Gastroesophageal sphincter (tissue), 4 donors: ENCODE data around the gene PRKAG2. TPM values are rescaled to one million over a fixed set of nuclear protein-coding genes. Genes with fewer than 3 reads are reported as not detected.
A peak's percentile ranks its signal among the peaks of the same experiment; 100 is the strongest.

Experiments
- ATAC-seq: fragments of 150-250 bp; one replicate; pipeline ENCODE4 v1.9.1; 2016; ENCODE audit warnings: mild to moderate bottlenecking, moderate library complexity
- H3K27ac ChIP-seq, 4 donors: fragments of 200-600 bp; sonication (generic) in 3 of 4; 1 replicate in 3 of 4; 2 replicates in 1 of 4; pipeline ENCODE4 v1.5.1; 2016 to 2019
- H3K27me3 ChIP-seq: fragments of 200-600 bp; sonication (generic); one replicate; pipeline ENCODE4 v1.5.1; 2019
- H3K36me3 ChIP-seq, 2 donors: fragments of 200-600 bp; sonication (generic); one replicate each; pipeline ENCODE4 v1.5.1; 2019; ENCODE audit warnings: control low read depth in 1 of 2
- H3K4me1 ChIP-seq, 3 donors: fragments of 200-600 bp; sonication (generic); 1 replicate in 2 of 3; 2 replicates in 1 of 3; pipeline ENCODE4 v1.5.1; 2016 to 2019; ENCODE audit warnings: control low read depth in 2 of 3
- H3K4me3 ChIP-seq, 2 donors: fragments of 200-600 bp; sonication (generic); one replicate each; pipeline ENCODE4 v1.5.1; 2019; ENCODE audit warnings: mild to moderate bottlenecking in 1 of 2, moderate library complexity in 1 of 2
- H3K9me3 ChIP-seq, 3 donors: fragments of 200-600 bp; sonication (generic); one replicate each; pipeline ENCODE4 v1.5.1; 2017 to 2019; ENCODE audit warnings: control low read depth in 2 of 3
- CTCF ChIP-seq, 4 experiments: fragments of 200-600 bp in 2 of 4; fragments of 450-650 bp in 2 of 4; sonication (generic) in 1 of 4; IDR thresholded peaks; one replicate each; pipeline ENCODE4 v1.5.1; 2017 to 2019; ENCODE audit warnings: antibody characterized with exemption in 4 of 4, mild to moderate bottlenecking in 2 of 4, moderate library complexity in 2 of 4
- EP300 ChIP-seq: sonication (generic); formaldehyde crosslinking; IDR thresholded peaks from one replicate; pipeline ENCODE4 v1.6.1; 2017; ENCODE audit warnings: antibody characterized with exemption, mild to moderate bottlenecking
- POLR2A ChIP-seq, 2 donors: fragments of 450-650 bp; IDR thresholded peaks; one replicate each; pipeline ENCODE4 v1.6.1; 2017; ENCODE audit warnings: antibody characterized with exemption in 2 of 2, mild to moderate bottlenecking in 2 of 2, moderate library complexity in 1 of 2
- POLR2AphosphoS5 ChIP-seq: sonication (generic); formaldehyde crosslinking; IDR thresholded peaks from one replicate; pipeline ENCODE4 v1.6.1; 2017; ENCODE audit warnings: antibody characterized with exemption
- WGBS, 2 donors: methylation state at CpG; one replicate each; pipeline ENCODE4 v1.1.5; 2018; ENCODE audit warnings: low coverage in 1 of 2; 5-methylcytosine and 5-hydroxymethylcytosine counted together
- total RNA-seq, 4 donors: library from RNA; depleted of rRNA; stranded (reverse); fragments of >200 nt; gene quantifications; one replicate each; pipeline ENCODE4 v1.1.0, GENCODE V29; 2016

The PRKAG2 gene
- total RNA-seq, 4 donors from 2014 or later = 48.9 to 89.0 (median 75.7) TPM

GRCh38 chr7:151566897-151567320 is 310.0 kb downstream of the PRKAG2 start:
- Histone ChIP-seq H3K4me3 (no peak overlapping the region), H3K27me3 (no peaks in the 10 kb centered on the region), H3K27ac (peak overlapping the region in 3 of 4 donors; percentile 57 to 80 (median 72)), H3K36me3 (peaks cover 0 to 62% of the 10 kb centered on the region in 2 donors), H3K4me1 (peaks cover 0 to 22% (median 11%) of the 10 kb centered on the region in 3 donors), H3K9me3 (no peaks in the 10 kb centered on the region)
- TF ChIP-seq POLR2AphosphoS5 = peak; percentile 53
- TF ChIP-seq EP300 = no peak
- 0 to 41% methylated on average over 2 to 8 of the region's 8 CpGs for WGBS, 2 donors
- peak; percentile 90 for ATAC-seq

- peaks cover 0 to 22% (median 11%) of the 10 kb centered on the region in 3 donors for H3K4me1 ChIP-seq
- WGBS, 2 donors = 82 to 84% methylated on average over 9 of the region's 9 CpGs
- H3K27ac ChIP-seq = peak overlapping the region in 1 of 4 donors; percentile 72
- H3K4me3 ChIP-seq = no peak overlapping the region
- ATAC-seq = no peak
- H3K36me3 ChIP-seq = peaks cover 0 to 67% of the 10 kb centered on the region in 2 donors
- H3K9me3 ChIP-seq = no peaks in the 10 kb centered on the region
- no peaks in the 10 kb centered on the region for H3K27me3 ChIP-seq
- TF ChIP-seq POLR2A (IDR thresholded peaks at IDR 0.05) (no peak), POLR2AphosphoS5 (no peak), CTCF (IDR thresholded peaks at IDR 0.05) (no peak), EP300 (no peak)
These were observed 311.4 kb downstream of the PRKAG2 start for GRCh38 chr7:151565541-151565940.

GRCh38 chr7:151560243-151560642 is 316.7 kb downstream of the PRKAG2 start:
- Histone ChIP-seq H3K4me3 (no peak overlapping the region), H3K4me1 (no peaks in the 10 kb centered on the region), H3K27me3 (no peaks in the 10 kb centered on the region), H3K27ac (no peak overlapping the region), H3K36me3 (peaks cover 0 to 98% of the 10 kb centered on the region in 2 donors), H3K9me3 (no peaks in the 10 kb centered on the region)
- TF ChIP-seq POLR2A (IDR thresholded peaks at IDR 0.05) = no peak
- no peak for TF ChIP-seq POLR2AphosphoS5
- no peak for TF ChIP-seq CTCF (IDR thresholded peaks at IDR 0.05)
- TF ChIP-seq EP300 = no peak
- 92 to 93% methylated on average over 7 to 9 of the region's 9 CpGs for WGBS, 2 donors
- ATAC-seq = no peak

DNA sequence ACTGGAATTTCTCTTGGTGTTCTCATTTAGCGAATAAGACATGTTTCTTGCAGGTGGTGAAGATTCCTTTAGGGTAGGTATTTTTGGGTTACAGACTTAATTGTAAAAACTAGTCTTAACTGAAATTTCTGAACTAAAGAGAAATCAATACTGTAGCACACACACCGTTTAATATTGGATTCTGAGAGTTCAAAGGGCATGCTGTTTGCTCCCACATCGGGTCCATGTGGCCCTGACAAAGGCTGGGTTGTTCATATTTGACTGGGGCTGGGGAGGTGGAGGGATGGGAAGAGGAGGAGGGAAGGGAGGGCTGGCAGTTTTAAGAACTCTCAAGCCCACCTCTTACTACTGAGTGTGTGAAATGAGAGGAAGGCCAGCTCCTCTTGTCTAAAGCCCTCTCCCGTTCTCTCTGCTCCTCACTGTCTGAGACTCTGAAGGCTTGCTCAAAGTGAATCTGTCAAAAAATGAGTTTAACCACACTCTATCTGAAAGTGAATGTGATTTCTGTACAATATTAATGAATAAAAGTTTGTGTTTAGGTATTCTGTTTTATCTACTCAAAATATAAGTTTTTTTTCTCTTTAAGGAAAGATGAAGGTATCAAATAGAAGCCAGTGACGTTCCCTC is 317.2 kb downstream of the PRKAG2 start:
- 83 to 90% methylated on average over 2 to 5 of the region's 5 CpGs for WGBS, 2 donors
- H3K4me3 ChIP-seq = no peak overlapping the region
- no peak for TF ChIP-seq CTCF (IDR thresholded peaks at IDR 0.05)
- TF ChIP-seq EP300 = no peak
- no peak for TF ChIP-seq POLR2AphosphoS5
- TF ChIP-seq POLR2A (IDR thresholded peaks at IDR 0.05) = no peak
- no peaks in the 10 kb centered on the region for H3K9me3 ChIP-seq
- H3K4me1 ChIP-seq = no peaks in the 10 kb centered on the region
- no peaks in the 10 kb centered on the region for H3K27me3 ChIP-seq
- H3K27ac ChIP-seq = no peak overlapping the region
- peaks cover 0 to 98% of the 10 kb centered on the region in 2 donors for H3K36me3 ChIP-seq
- no peak for ATAC-seq

DNA sequence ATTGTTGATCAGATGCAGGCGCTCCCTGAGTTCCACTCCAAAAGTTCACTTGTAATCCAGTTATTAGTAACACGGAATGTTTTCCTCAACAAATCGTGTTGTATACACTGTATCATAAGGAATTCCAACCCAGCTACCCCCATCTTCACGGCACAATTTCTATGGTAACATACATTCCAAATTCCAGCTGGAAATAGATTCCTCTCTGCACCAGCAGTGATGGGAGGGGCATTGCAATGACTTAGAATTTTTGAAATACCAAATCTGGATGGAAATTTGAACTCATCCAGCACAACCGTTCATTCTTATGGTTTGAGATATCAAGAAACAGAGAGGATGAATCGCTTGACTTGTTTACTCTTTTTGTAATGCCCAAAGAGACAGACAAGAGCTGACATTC is 318.3 kb downstream of the PRKAG2 start:
- no peak for TF ChIP-seq EP300
- TF ChIP-seq POLR2AphosphoS5 = no peak
- TF ChIP-seq POLR2A (IDR thresholded peaks at IDR 0.05) = no peak
- no peak for TF ChIP-seq CTCF (IDR thresholded peaks at IDR 0.05)
- no peaks in the 10 kb centered on the region for H3K4me1 ChIP-seq
- H3K27me3 ChIP-seq = no peaks in the 10 kb centered on the region
- H3K36me3 ChIP-seq = peaks cover 0 to 87% of the 10 kb centered on the region in 2 donors
- no peak for ATAC-seq
- H3K27ac ChIP-seq = peak overlapping the region in 1 of 4 donors; percentile 50
- no peak overlapping the region for H3K4me3 ChIP-seq
- WGBS, 2 donors = 53 to 57% methylated on average over 5 of the region's 6 CpGs
- H3K9me3 ChIP-seq = no peaks in the 10 kb centered on the region
